GM21576 (cell line): Measurements from ENCODE around the gene SHB.

ENCODE experiments used
- ATAC-seq: cut with Tn5 transposase; IDR thresholded peaks from one replicate; pipeline ENCODE4 v1.9.1; 2021; ENCODE audit warnings: mild to moderate bottlenecking, moderate library complexity; ENCODE audit not compliant: unreplicated experiment

The SHB gene

GRCh38 chr9:38010918-38011704 is 57.9 kb downstream of the SHB start:
- ATAC-seq = no peak

DNA sequence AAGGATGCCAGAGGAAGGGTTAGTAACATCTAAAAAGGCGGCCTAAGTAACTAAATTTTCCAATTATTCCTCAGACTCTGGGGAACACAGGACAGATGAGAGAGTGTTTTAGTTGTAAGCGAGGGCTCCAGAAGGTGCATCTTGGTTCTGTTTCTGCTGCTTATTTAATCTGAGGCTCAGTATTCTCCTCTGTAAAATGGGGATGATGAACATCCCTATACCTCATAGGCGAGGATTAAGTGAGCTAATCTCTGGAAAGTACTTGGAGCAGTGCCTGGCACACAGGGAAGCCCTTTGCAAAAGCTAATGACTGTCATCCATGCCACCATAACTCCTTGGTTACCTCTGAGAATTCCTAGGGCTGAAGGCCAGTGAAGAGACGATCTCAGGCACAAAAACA is 59.0 kb downstream of the SHB start:
- ATAC-seq = no peak

DNA sequence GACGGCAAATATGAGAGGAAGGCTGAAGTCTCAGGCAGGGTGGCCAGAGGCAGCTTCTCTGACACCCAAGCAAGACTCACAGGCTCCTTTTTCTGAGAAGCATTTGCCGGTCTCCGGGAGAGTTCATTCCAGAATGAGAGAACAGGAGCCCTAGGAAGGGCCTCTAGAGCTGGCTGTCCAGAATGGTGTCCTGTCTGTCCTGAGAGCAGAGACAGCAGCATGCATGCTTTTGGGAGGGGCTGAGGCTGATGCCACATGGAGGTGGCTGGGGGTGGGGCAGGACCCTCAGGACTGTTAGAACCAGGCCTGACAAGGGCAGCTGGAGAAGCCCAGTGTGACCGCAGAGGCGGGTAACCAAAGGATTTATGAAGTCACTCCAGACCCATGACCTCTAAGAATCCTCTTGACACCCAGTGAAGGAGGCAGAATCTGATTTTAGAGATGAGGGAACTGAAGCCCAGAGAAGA is 60.0 kb downstream of the SHB start:
- no peak for ATAC-seq

GRCh38 chr9:38008168-38009034 is 60.6 kb downstream of the SHB start:
- ATAC-seq = peak; percentile 82

DNA sequence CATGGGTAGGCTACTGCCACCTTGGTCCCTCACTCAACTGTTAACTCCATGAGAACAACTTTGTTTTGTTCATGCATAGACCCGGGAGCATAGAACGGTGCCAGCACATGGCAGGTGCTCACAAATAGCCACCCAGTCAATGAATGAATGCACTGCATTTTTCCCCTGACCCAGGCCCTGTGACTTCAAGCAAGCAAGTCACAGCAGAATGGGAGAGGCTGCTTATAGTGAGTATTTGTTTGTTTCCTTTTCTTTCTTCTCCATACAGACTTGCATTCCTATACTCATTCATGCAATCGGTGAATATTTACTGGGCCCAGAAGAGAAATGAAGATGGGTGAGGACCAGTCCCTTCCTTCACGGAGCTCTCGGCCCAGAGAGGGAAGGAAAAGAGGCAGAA is 62.0 kb downstream of the SHB start:
- ATAC-seq = no peak

- ATAC-seq = no peak
Measured at GRCh38 chr9:38006163-38006562, 62.9 kb downstream of the SHB start.

GRCh38 chr9:38004809-38005560 is 64.0 kb downstream of the SHB start:
- no peak for ATAC-seq

GRCh38 chr9:38003946-38004808 is 64.8 kb downstream of the SHB start:
- ATAC-seq = no peak

GRCh38 chr9:38003230-38003629 is 65.8 kb downstream of the SHB start:
- no peak for ATAC-seq

- ATAC-seq = no peak
Measured at GRCh38 chr9:38001430-38001829, 67.6 kb downstream of the SHB start.

GRCh38 chr9:38000735-38001134 is 68.3 kb downstream of the SHB start:
- no peak for ATAC-seq

- no peak for ATAC-seq
Measured at GRCh38 chr9:38000332-38000731, 68.7 kb downstream of the SHB start.

DNA sequence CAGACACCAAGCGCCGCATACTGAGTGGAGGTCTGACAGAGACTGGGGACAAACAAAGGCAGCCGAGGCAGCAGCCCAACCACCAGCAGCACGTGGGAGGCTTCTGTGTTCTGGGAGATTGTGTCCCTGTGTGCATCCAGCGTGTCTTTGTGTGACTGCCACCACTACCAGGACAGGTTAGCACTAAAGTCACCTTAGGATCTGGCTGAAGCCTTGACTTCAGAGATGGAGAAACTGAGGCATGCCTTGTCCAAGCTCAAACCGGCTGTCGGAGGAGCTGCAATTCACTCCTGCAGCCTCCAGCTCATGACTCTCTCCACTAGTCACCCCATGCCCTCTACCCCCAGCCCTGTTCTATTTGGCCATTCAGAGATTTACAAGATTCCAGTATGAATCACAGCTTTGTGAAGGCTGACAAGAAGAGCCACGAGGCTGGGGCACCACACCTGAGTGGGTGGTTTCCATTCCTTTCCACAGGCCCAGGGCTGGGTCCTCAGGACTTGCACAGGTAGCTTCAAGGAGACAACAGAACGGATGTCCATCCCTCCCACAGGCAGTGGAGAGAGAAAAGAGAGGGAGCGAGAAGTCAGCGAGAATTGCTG is 69.3 kb downstream of the SHB start:
- ATAC-seq = no peak

DNA sequence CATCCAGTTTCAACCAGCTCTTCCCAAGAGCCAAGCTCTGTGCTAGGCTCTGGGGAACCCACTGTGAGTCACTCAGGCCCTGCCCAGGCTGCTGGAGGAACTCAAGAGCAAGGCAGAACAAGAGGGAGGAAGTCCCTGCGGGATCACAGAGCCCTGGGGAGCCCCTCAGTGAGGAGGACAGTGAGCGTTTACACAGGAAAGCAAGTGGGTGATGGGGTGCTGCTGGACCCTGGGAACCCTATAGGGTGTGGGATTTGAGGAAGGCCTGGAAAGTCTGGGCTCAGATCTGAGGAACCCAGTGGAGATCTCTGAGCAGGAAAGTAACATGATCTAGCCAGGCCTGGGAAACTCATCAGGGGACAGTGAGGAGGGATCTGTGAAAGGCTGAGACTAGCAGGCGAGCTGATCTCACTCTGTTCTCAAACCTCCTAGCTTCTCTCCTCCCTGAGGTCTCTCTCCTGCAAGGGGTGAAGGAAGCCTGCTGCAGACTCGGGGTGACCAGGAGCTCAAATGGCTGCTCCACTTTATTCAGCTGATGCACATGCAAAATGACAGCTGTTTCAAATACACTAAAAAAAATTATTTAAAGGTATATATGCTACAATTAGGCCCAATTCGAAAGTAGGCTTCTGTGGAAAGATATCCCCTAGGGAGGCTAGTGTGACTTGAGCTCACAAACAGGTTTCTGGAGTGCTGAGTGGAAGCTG is 70.0 kb downstream of the SHB start:
- no peak for ATAC-seq

DNA sequence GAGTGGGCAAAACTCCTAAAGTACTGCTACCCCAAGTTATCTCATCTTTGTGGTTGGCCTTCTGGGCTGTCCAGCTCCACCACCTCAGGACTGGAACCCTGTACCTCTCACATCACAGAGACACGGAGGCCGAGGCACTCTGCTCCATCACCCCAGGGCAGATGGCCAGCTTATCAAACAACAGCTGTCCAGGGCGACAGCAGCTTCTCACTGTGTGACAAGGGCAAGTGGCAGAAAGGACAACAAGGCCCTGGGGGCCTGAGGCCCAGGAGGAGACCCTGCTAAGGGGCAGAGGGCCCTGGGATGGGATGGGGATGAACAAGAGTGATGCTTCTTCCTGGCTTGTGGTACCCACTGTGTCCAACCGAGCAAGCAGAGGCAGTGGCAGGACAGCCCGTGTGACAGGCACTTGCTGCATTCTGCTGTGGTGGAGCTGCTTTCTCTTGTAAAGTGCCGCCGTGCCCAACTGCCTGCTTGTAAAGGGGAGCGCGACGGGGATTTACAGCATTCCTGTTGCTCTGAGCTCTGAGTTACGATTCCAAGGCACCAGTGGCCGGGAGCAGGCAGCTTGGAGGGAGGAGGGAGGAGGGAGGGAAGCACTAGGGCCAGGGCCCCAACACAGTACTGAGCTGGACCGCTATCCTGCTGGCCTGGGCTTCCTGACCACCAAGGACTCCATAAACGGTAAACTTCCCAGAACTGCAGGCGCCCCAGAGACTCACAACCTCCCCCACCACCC is 71.2 kb downstream of the SHB start:
- ATAC-seq = no peak

DNA sequence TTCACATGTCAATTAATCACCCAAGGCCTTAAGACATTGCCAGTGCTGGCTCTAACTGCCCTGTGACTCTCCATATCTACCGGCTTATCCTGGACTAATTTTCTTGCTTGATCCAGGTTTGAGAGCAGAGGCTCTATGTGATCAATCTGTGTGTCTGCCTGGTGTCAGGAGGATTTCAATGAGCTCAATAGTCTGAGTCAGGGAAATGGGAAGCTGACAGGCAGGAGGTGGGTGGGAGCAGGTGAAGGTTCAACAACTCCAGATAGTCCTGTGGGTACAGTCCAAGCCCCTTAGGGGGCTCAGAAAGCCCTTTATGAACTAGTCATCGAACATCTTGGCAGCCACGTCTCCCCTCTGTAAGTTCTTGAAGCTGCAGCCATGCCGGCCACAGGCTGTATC is 72.2 kb downstream of the SHB start:
- ATAC-seq = no peak

GRCh38 chr9:37995961-37996818 is 72.8 kb downstream of the SHB start:
- no peak for ATAC-seq

DNA sequence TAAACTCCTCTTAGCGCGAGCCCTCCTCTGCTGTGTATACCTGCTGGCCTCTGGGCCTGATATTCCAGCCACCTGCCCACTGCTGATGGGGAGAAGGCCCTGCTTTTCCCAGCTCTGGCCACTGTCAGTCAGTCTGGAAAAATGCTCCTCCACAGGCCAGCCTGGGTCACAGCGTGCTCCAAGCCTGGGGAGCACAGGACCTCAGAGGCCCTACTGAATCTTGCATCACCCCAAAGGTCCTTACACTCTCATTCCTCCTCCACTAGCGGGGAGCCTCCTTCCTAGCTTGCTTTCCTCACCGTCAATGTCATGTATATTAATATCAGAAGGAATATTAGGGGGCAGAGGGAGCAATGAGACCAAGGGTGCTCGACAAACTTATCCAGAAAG is 73.7 kb downstream of the SHB start:
- ATAC-seq = no peak
